HG03342 (cell line): ENCODE measurements around the gene CLEC2B.

Experiments used
- ATAC-seq: cut with Tn5 transposase; IDR thresholded peaks from one replicate; pipeline ENCODE4 v1.9.1; 2021; ENCODE audit warnings: mild to moderate bottlenecking, moderate library complexity; ENCODE audit not compliant: unreplicated experiment

Gene CLEC2B

GRCh38 chr12:9870286-9870866 is 1.2 kb upstream of the CLEC2B start:
- no peak for ATAC-seq

- ATAC-seq, result no peak
Measured at GRCh38 chr12:9868951-9869306, 225 bp downstream of the CLEC2B start.

GRCh38 chr12:9868311-9868801 is 798 bp downstream of the CLEC2B start:
- no peak for ATAC-seq

- no peak for ATAC-seq
Measured at GRCh38 chr12:9867531-9867930, 1.6 kb downstream of the CLEC2B start.

- ATAC-seq, result no peak
Measured at GRCh38 chr12:9866860-9867269, 2.3 kb downstream of the CLEC2B start.

- no peak for ATAC-seq
Measured at GRCh38 chr12:9864913-9865675, 4.1 kb downstream of the CLEC2B start.

GRCh38 chr12:9858135-9858534 is 11.0 kb downstream of the CLEC2B start:
- no peak for ATAC-seq

- ATAC-seq, result no peak
Measured at GRCh38 chr12:9856894-9857293, 12.3 kb downstream of the CLEC2B start.

- no peak for ATAC-seq
Measured at GRCh38 chr12:9856151-9856550, 13.0 kb downstream of the CLEC2B start.

GRCh38 chr12:9851927-9852326 is 17.2 kb downstream of the CLEC2B start:
- ATAC-seq, result no peak

GRCh38 chr12:9851050-9851449 is 18.1 kb downstream of the CLEC2B start:
- no peak for ATAC-seq

GRCh38 chr12:9848899-9849298 is 20.3 kb downstream of the CLEC2B start:
- ATAC-seq, result no peak

- ATAC-seq, result no peak
Measured at GRCh38 chr12:9843407-9843806, 25.7 kb downstream of the CLEC2B start.

- ATAC-seq, result no peak
Measured at GRCh38 chr12:9831720-9832119, 37.4 kb downstream of the CLEC2B start.

- no peak for ATAC-seq
Measured at GRCh38 chr12:9829982-9830381, 39.2 kb downstream of the CLEC2B start.

GRCh38 chr12:9829483-9829882 is 39.7 kb downstream of the CLEC2B start:
- ATAC-seq, result no peak

- ATAC-seq, result no peak
Measured at GRCh38 chr12:9827209-9827888, 41.8 kb downstream of the CLEC2B start, which contains the start of gene KLRF1. TSS of gene KLRF1 (plus strand) at chr12:9827481. CDS start at chr12:9827545, 64 bp downstream.

GRCh38 chr12:9820281-9820930 is 48.7 kb downstream of the CLEC2B start:
- ATAC-seq, result no peak

GRCh38 chr12:9813821-9814798 is 55.0 kb downstream of the CLEC2B start:
- ATAC-seq, result peak; percentile 84

GRCh38 chr12:9811621-9812020 is 57.5 kb downstream of the CLEC2B start:
- no peak for ATAC-seq
